ENCODE results near the gene PPM1D. TPM values are rescaled to one million over a fixed set of nuclear protein-coding genes. Genes with fewer than 3 reads are reported as not detected.

PPM1D gene
- total and polyA plus RNA-seq, 2 donors (not counting 1 experiment from before 2014, with no cell fraction given) = 6.5 to 27.2 TPM

DNA sequence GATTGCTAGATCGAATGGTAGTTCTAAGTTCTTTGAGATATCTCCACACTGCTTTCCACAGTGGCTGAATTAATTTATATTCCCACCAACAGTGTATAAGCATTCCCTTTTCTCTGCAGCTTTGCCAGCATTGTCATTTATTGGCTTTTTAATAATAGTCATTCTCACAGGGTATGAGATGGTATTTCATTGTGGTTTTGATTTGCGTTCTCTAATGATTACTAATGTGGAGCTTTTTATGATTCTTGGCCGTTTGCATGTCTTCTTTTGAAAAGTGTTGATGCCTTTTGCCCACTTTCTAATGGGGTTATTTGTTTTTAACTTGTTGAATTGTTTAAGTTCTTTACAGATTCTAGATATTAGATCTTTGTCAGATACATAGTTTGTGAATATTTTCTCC, 41.1 kb downstream of the PPM1D start:
- Histone ChIP-seq H3K9ac (ENCODE audit: low read length) (no peak overlapping the region), H3K4me2 (replicated peaks; ENCODE audit: low read depth, low read length, poor library complexity, severe bottlenecking) (no peak overlapping the region), H3K9me3 (ENCODE audit: control extremely low read depth in 1 of 3, control insufficient read depth in 2 of 3, insufficient read depth in 1 of 3, low read length in 2 of 3) (no peaks in the 10 kb centered on the region), H2AFZ (ENCODE audit: insufficient read depth, low read depth, low read length, poor library complexity, severe bottlenecking) (no peak overlapping the region), H4K20me1 (ENCODE audit: control insufficient read depth, insufficient read depth, low read length, poor library complexity, severe bottlenecking) (peaks cover 7% of the 10 kb centered on the region), H3K36me3 (replicated peaks in 1 of 2; ENCODE audit: control extremely low read depth in 1 of 2, control insufficient read depth in 1 of 2, extremely low read depth in 1 of 2, insufficient read depth in 2 of 2, low read length in 1 of 2) (peaks cover 4 to 9% of the 10 kb centered on the region in 2 experiments), H3K27me3 (replicated peaks in 1 of 4; ENCODE audit: control extremely low read depth in 1 of 4, control insufficient read depth in 3 of 4, insufficient read depth in 4 of 4, low read length in 3 of 4) (no peaks in the 10 kb centered on the region), H3K4me3 (ENCODE audit: control extremely low read depth in 1 of 5, extremely low read depth in 1 of 5, insufficient read depth in 1 of 5, low read depth in 2 of 5, low read length in 4 of 5) (no peak overlapping the region), H3K4me1 (ENCODE audit: control insufficient read depth in 2 of 2, insufficient read depth in 2 of 2, low read length in 2 of 2) (no peaks in the 10 kb centered on the region), H3K79me2 (ENCODE audit: control insufficient read depth, insufficient read depth, low read length) (peaks cover 48% of the 10 kb centered on the region), H3K27ac (ENCODE audit: low read length in 2 of 2) (no peak overlapping the region)
- peaks cover 2% of the 10 kb centered on the region for H3K4me1 Mint-ChIP-seq
- ATAC-seq (ENCODE audit: low read depth) (no peak), DNase-seq (no peak)
- H3K9me3 Mint-ChIP-seq (ENCODE audit: insufficient read depth) = no peaks in the 10 kb centered on the region
- no peaks in the 10 kb centered on the region for H3K27me3 Mint-ChIP-seq
- no peak overlapping the region for H3K27ac Mint-ChIP-seq
- H3K4me3 Mint-ChIP-seq = no peak overlapping the region
- intact Hi-C loops (cut with micrococcal nuclease) = no loop called here
- 92% methylated on average over 2 of the region's 3 CpGs for WGBS (ENCODE audit: insufficient coverage)
- POLR2A ChIA-PET = no interaction called here
- CTCF ChIA-PET = interaction anchor here (0.8 to 4.2 kb wide), 7 partner anchors 8 to 76 kb away, joined by 3 to 23 read pairs (median 6); partner anchors contain the start of gene BCAS3
- TF ChIP-seq CTCF (IDR thresholded peaks at IDR 0.05) (no peak), EZH2 (IDR thresholded peaks at IDR 0.05; ENCODE audit: borderline replicate concordance, insufficient read depth, low read depth, low read length, poor library complexity, severe bottlenecking) (no peak)

- Mint-ChIP-seq H3K27ac (no peak overlapping the region), H3K9me3 (ENCODE audit: insufficient read depth) (no peaks in the 10 kb centered on the region), H3K4me3 (no peak overlapping the region), H3K27me3 (no peaks in the 10 kb centered on the region), H3K4me1 (peaks cover 2% of the 10 kb centered on the region)
- H4K20me1 ChIP-seq (ENCODE audit: control insufficient read depth, insufficient read depth, low read length, poor library complexity, severe bottlenecking) = peaks cover 7% of the 10 kb centered on the region
- H3K27me3 ChIP-seq (replicated peaks in 1 of 4; ENCODE audit: control extremely low read depth in 1 of 4, control insufficient read depth in 3 of 4, insufficient read depth in 4 of 4, low read length in 3 of 4) = no peaks in the 10 kb centered on the region
- no peak overlapping the region for H3K9ac ChIP-seq (ENCODE audit: low read length)
- H2AFZ ChIP-seq (ENCODE audit: insufficient read depth, low read depth, low read length, poor library complexity, severe bottlenecking) = no peak overlapping the region
- peak; percentile 59 for DNase-seq
- CTCF ChIA-PET = interaction anchor here (0.8 to 3.2 kb wide), 6 partner anchors 11 to 77 kb away, joined by 3 to 21 read pairs (median 5); partner anchors contain the start of gene BCAS3
- H3K79me2 ChIP-seq (ENCODE audit: control insufficient read depth, insufficient read depth, low read length) = peaks cover 49% of the 10 kb centered on the region
- no CpG with 5 or more reads among the region's 1 CpG for WGBS (ENCODE audit: insufficient coverage)
- no peaks in the 10 kb centered on the region for H3K4me1 ChIP-seq (ENCODE audit: control insufficient read depth in 2 of 2, insufficient read depth in 2 of 2, low read length in 2 of 2)
- no peak overlapping the region for H3K4me3 ChIP-seq (ENCODE audit: control extremely low read depth in 1 of 5, extremely low read depth in 1 of 5, insufficient read depth in 1 of 5, low read depth in 2 of 5, low read length in 4 of 5)
- TF ChIP-seq EZH2 (IDR thresholded peaks at IDR 0.05; ENCODE audit: borderline replicate concordance, insufficient read depth, low read depth, low read length, poor library complexity, severe bottlenecking) (no peak), CTCF (IDR thresholded peaks at IDR 0.05) (peak; percentile 27)
- intact Hi-C loops (cut with micrococcal nuclease) = no loop called here
- no peak overlapping the region for H3K4me2 ChIP-seq (replicated peaks; ENCODE audit: low read depth, low read length, poor library complexity, severe bottlenecking)
- peaks cover 2 to 9% of the 10 kb centered on the region in 2 experiments for H3K36me3 ChIP-seq (replicated peaks in 1 of 2; ENCODE audit: control extremely low read depth in 1 of 2, control insufficient read depth in 1 of 2, extremely low read depth in 1 of 2, insufficient read depth in 2 of 2, low read length in 1 of 2)
- POLR2A ChIA-PET = no interaction called here
- ATAC-seq (ENCODE audit: low read depth) = peak; percentile 36
- no peaks in the 10 kb centered on the region for H3K9me3 ChIP-seq (ENCODE audit: control extremely low read depth in 1 of 3, control insufficient read depth in 2 of 3, insufficient read depth in 1 of 3, low read length in 2 of 3)
- H3K27ac ChIP-seq (ENCODE audit: low read length in 2 of 2) = no peak overlapping the region
Observed at GRCh38 chr17:60641810-60642220, 41.8 kb downstream of the PPM1D start.
